Subcutaneous abdominal adipose tissue (tissue), 5 donors: ENCODE results near the gene SREBF2.
A peak's percentile ranks its signal among the peaks of the same experiment; 100 is the strongest.

ENCODE experiments used
- H3K27ac ChIP-seq: one replicate; pipeline ENCODE4 v1.7.0; 2013; ENCODE audit warnings: low read depth, mild to moderate bottlenecking, inconsistent platforms, low read length, moderate library complexity
- H3K27me3 ChIP-seq, 5 donors: one replicate each; pipeline ENCODE4 v1.7.0; 2013; ENCODE audit warnings: low read length in 5 of 5, inconsistent platforms in 1 of 5; ENCODE audit not compliant: control insufficient read depth in 5 of 5, insufficient read depth in 4 of 5
- H3K36me3 ChIP-seq, 5 donors: one replicate each; pipeline ENCODE4 v1.7.0; 2013; ENCODE audit warnings: low read length in 5 of 5; ENCODE audit not compliant: control insufficient read depth in 5 of 5, insufficient read depth in 5 of 5
- H3K4me1 ChIP-seq, 5 donors: one replicate each; pipeline ENCODE4 v1.7.0; 2013; ENCODE audit warnings: low read length in 5 of 5, mild to moderate bottlenecking in 3 of 5, moderate library complexity in 1 of 5; ENCODE audit not compliant: control insufficient read depth in 5 of 5, insufficient read depth in 5 of 5
- H3K4me3 ChIP-seq, 5 donors: one replicate each; pipeline ENCODE4 v1.7.0; 2013; ENCODE audit warnings: low read length in 5 of 5, low read depth in 1 of 5
- H3K9ac ChIP-seq, 5 donors: one replicate each; pipeline ENCODE4 v1.7.0; 2013; ENCODE audit warnings: low read length in 5 of 5, mild to moderate bottlenecking in 4 of 5, moderate library complexity in 3 of 5
- H3K9me3 ChIP-seq, 5 donors: one replicate each; pipeline ENCODE4 v1.7.0; 2013; ENCODE audit warnings: low read length in 5 of 5; ENCODE audit not compliant: control insufficient read depth in 5 of 5
- donor health status: healthy.
- donor health status: healthy.
- donor health status: healthy.
- donor health status: healthy.
- donor health status: healthy.

SREBF2 gene

GRCh38 chr22:41841085-41841712 lies 8.3 kb downstream of the SREBF2 start:
- peaks cover 0 to 17% (median 11%) of the 10 kb centered on the region in 5 donors for H3K36me3 ChIP-seq
- H3K4me1 ChIP-seq = peaks cover 0 to 13% (median 10%) of the 10 kb centered on the region in 5 donors
- no peaks in the 10 kb centered on the region for H3K27me3 ChIP-seq
- no peak overlapping the region for H3K27ac ChIP-seq
- H3K9me3 ChIP-seq = no peaks in the 10 kb centered on the region
- H3K9ac ChIP-seq = peak overlapping the region in 1 of 5 donors; percentile 44
- H3K4me3 ChIP-seq = no peak overlapping the region

GRCh38 chr22:41842996-41843970 lies 10.4 kb downstream of the SREBF2 start:
- Histone ChIP-seq H3K27ac (no peak overlapping the region), H3K36me3 (peaks cover 0 to 9% (median 4%) of the 10 kb centered on the region in 5 donors), H3K9ac (no peak overlapping the region), H3K4me1 (peaks cover 0 to 15% (median 12%) of the 10 kb centered on the region in 5 donors), H3K4me3 (no peak overlapping the region), H3K27me3 (no peaks in the 10 kb centered on the region), H3K9me3 (no peaks in the 10 kb centered on the region)

GRCh38 chr22:41844036-41844435 lies 11.1 kb downstream of the SREBF2 start:
- H3K4me1 ChIP-seq = peaks cover 1 to 20% (median 15%) of the 10 kb centered on the region in 5 donors
- no peak overlapping the region for H3K9ac ChIP-seq
- H3K36me3 ChIP-seq = peaks cover 0 to 7% (median 3%) of the 10 kb centered on the region in 5 donors
- H3K9me3 ChIP-seq = no peaks in the 10 kb centered on the region
- no peak overlapping the region for H3K4me3 ChIP-seq
- H3K27ac ChIP-seq = no peak overlapping the region
- H3K27me3 ChIP-seq = no peaks in the 10 kb centered on the region

- Histone ChIP-seq H3K9ac (no peak overlapping the region), H3K36me3 (peaks cover 0 to 7% (median 2%) of the 10 kb centered on the region in 5 donors), H3K4me3 (no peak overlapping the region), H3K4me1 (peaks cover 1 to 20% (median 15%) of the 10 kb centered on the region in 5 donors), H3K9me3 (no peaks in the 10 kb centered on the region), H3K27ac (no peak overlapping the region), H3K27me3 (no peaks in the 10 kb centered on the region)
Measured at GRCh38 chr22:41844513-41844912, 11.6 kb downstream of the SREBF2 start.

GRCh38 chr22:41845380-41846267 lies 12.7 kb downstream of the SREBF2 start:
- H3K9ac ChIP-seq = no peak overlapping the region

GRCh38 chr22:41846268-41846987 lies 13.5 kb downstream of the SREBF2 start:
- Histone ChIP-seq H3K9me3 (no peaks in the 10 kb centered on the region), H3K4me3 (no peak overlapping the region), H3K27ac (no peak overlapping the region), H3K27me3 (no peaks in the 10 kb centered on the region), H3K9ac (peak overlapping the region in 1 of 5 donors; percentile 13), H3K36me3 (no peaks in the 10 kb centered on the region), H3K4me1 (peaks cover 1 to 11% (median 7%) of the 10 kb centered on the region in 5 donors)

More at GRCh38 chr22:41845380-41846267, 12.7 kb downstream of the SREBF2 start:
- Histone ChIP-seq H3K4me1 (peaks cover 1 to 19% (median 14%) of the 10 kb centered on the region in 5 donors), H3K4me3 (no peak overlapping the region), H3K27ac (no peak overlapping the region), H3K27me3 (no peaks in the 10 kb centered on the region), H3K36me3 (peaks cover 0 to 6% (median 2%) of the 10 kb centered on the region in 5 donors), H3K9me3 (no peaks in the 10 kb centered on the region)

- H3K9ac ChIP-seq = no peak overlapping the region
- H3K4me1 ChIP-seq = peaks cover 1 to 7% (median 5%) of the 10 kb centered on the region in 5 donors
- H3K9me3 ChIP-seq = no peaks in the 10 kb centered on the region
- no peaks in the 10 kb centered on the region for H3K36me3 ChIP-seq
- no peak overlapping the region for H3K4me3 ChIP-seq
- no peaks in the 10 kb centered on the region for H3K27me3 ChIP-seq
- H3K27ac ChIP-seq = no peak overlapping the region
Measured at GRCh38 chr22:41847300-41847699, 14.4 kb downstream of the SREBF2 start.

GRCh38 chr22:41848468-41848867 lies 15.6 kb downstream of the SREBF2 start:
- Histone ChIP-seq H3K4me1 (peaks cover 1 to 7% (median 5%) of the 10 kb centered on the region in 5 donors), H3K9ac (peak overlapping the region in 1 of 5 donors; percentile 26), H3K36me3 (no peaks in the 10 kb centered on the region), H3K27me3 (no peaks in the 10 kb centered on the region), H3K4me3 (no peak overlapping the region), H3K9me3 (no peaks in the 10 kb centered on the region), H3K27ac (no peak overlapping the region)

GRCh38 chr22:41856469-41856868 lies 23.6 kb downstream of the SREBF2 start:
- Histone ChIP-seq H3K27me3 (no peaks in the 10 kb centered on the region), H3K4me3 (no peak overlapping the region), H3K36me3 (no peaks in the 10 kb centered on the region), H3K9me3 (no peaks in the 10 kb centered on the region), H3K9ac (no peak overlapping the region), H3K27ac (no peak overlapping the region), H3K4me1 (peaks cover 0 to 5% (median 0%) of the 10 kb centered on the region in 5 donors)
